HPDE6-E6E7 (cell line): ENCODE data around the gene IL1RAPL1.

Experiments used
- DNase-seq: peaks from one replicate; pipeline ENCODE4 v3.0.0; 2011; ENCODE audit warnings: missing footprints; ENCODE audit errors: extremely low spot score

IL1RAPL1 gene

GRCh38 chrX:29641461-29641860 lies 1054.2 kb downstream of the IL1RAPL1 start:
- DNase-seq = no peak

- DNase-seq = no peak
These were observed 1055.9 kb downstream of the IL1RAPL1 start for GRCh38 chrX:29643181-29643580.

- no peak for DNase-seq
These were observed 1060.9 kb downstream of the IL1RAPL1 start for GRCh38 chrX:29648161-29648560.

- peak; percentile 8 for DNase-seq
These were observed 1065.2 kb downstream of the IL1RAPL1 start for GRCh38 chrX:29652484-29652883.

GRCh38 chrX:29653721-29654120 lies 1066.5 kb downstream of the IL1RAPL1 start:
- no peak for DNase-seq

- no peak for DNase-seq
These were observed 1072.7 kb downstream of the IL1RAPL1 start for GRCh38 chrX:29659911-29660310.

- no peak for DNase-seq
These were observed 1074.0 kb downstream of the IL1RAPL1 start for GRCh38 chrX:29661290-29661689.

GRCh38 chrX:29662101-29662500 lies 1074.9 kb downstream of the IL1RAPL1 start:
- peak; percentile 22 for DNase-seq

GRCh38 chrX:29662759-29663503 lies 1075.7 kb downstream of the IL1RAPL1 start:
- DNase-seq = peak; percentile 72

GRCh38 chrX:29665532-29665931 lies 1078.3 kb downstream of the IL1RAPL1 start:
- DNase-seq = no peak

- DNase-seq = no peak
These were observed 1079.1 kb downstream of the IL1RAPL1 start for GRCh38 chrX:29666366-29666765.

GRCh38 chrX:29671421-29671820 lies 1084.2 kb downstream of the IL1RAPL1 start:
- DNase-seq = no peak

- DNase-seq = peak; percentile 3
These were observed 1100.4 kb downstream of the IL1RAPL1 start for GRCh38 chrX:29687687-29688086.

GRCh38 chrX:29690061-29690460 lies 1102.8 kb downstream of the IL1RAPL1 start:
- no peak for DNase-seq

- DNase-seq = no peak
These were observed 1103.8 kb downstream of the IL1RAPL1 start for GRCh38 chrX:29691044-29691443.

- DNase-seq = no peak
These were observed 1106.7 kb downstream of the IL1RAPL1 start for GRCh38 chrX:29693912-29694311.

GRCh38 chrX:29699239-29699638 lies 1112.0 kb downstream of the IL1RAPL1 start:
- no peak for DNase-seq

GRCh38 chrX:29707088-29707487 lies 1119.8 kb downstream of the IL1RAPL1 start:
- no peak for DNase-seq

GRCh38 chrX:29721152-29721551 lies 1133.9 kb downstream of the IL1RAPL1 start:
- no peak for DNase-seq

- no peak for DNase-seq
These were observed 1137.1 kb downstream of the IL1RAPL1 start for GRCh38 chrX:29724316-29724715.

- DNase-seq = no peak
These were observed 1139.6 kb downstream of the IL1RAPL1 start for GRCh38 chrX:29726811-29727210.

GRCh38 chrX:29728639-29729038 lies 1141.4 kb downstream of the IL1RAPL1 start:
- peak; percentile 22 for DNase-seq

- DNase-seq = no peak
These were observed 1157.7 kb downstream of the IL1RAPL1 start for GRCh38 chrX:29744966-29745365.

GRCh38 chrX:29746326-29746725 lies 1159.1 kb downstream of the IL1RAPL1 start:
- DNase-seq = no peak
